ENCODE data around the gene TAPT1.
A peak's percentile ranks its signal among the peaks of the same experiment; 100 is the strongest.
"Not testable (repeated sequence)": the region's sequence is repeated elsewhere in the genome, so short reads cannot be mapped to it uniquely, and the experiment has no call there.

The TAPT1 gene

DNA sequence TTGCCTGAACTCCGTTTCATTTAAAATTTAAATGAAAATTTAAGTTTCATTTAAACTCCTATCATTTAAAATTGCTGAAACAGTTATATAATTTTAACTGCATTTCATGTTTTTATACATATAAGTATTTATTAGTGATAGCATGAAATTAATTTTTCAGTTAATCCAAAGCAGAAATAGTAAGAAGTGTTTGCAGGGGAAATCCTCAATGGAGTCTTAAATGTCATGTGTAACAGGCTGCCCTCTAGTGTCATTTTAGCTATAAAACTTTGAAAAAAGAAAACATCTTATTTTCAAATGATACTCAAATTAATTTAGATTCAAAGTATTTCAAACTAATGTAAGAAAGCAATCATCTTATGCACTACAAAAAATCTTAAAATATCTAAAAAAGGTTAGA, 27.2 kb downstream of the TAPT1 start:
- Histone ChIP-seq H3K27ac (ENCODE audit: low read depth, low read length) (no peak overlapping the region), H3K27me3 (ENCODE audit: control insufficient read depth in 1 of 2, insufficient read depth in 2 of 2, low read length in 2 of 2) (no peaks in the 10 kb centered on the region), H3K4me1 (ENCODE audit: control insufficient read depth in 1 of 2, insufficient read depth in 2 of 2, low read length in 2 of 2) (peaks cover 4 to 7% of the 10 kb centered on the region in 2 donors), H3K9ac (ENCODE audit: low read depth in 1 of 2, low read length in 2 of 2) (no peak overlapping the region), H3K4me3 (ENCODE audit: low read depth in 1 of 2, low read length in 2 of 2) (no peak overlapping the region), H3K9me3 (ENCODE audit: control insufficient read depth in 1 of 2, low read length in 2 of 2) (no peaks in the 10 kb centered on the region), H3K36me3 (ENCODE audit: control insufficient read depth in 1 of 2, insufficient read depth in 2 of 2, low read length in 2 of 2) (peaks cover 3 to 7% of the 10 kb centered on the region in 2 donors)

DNA sequence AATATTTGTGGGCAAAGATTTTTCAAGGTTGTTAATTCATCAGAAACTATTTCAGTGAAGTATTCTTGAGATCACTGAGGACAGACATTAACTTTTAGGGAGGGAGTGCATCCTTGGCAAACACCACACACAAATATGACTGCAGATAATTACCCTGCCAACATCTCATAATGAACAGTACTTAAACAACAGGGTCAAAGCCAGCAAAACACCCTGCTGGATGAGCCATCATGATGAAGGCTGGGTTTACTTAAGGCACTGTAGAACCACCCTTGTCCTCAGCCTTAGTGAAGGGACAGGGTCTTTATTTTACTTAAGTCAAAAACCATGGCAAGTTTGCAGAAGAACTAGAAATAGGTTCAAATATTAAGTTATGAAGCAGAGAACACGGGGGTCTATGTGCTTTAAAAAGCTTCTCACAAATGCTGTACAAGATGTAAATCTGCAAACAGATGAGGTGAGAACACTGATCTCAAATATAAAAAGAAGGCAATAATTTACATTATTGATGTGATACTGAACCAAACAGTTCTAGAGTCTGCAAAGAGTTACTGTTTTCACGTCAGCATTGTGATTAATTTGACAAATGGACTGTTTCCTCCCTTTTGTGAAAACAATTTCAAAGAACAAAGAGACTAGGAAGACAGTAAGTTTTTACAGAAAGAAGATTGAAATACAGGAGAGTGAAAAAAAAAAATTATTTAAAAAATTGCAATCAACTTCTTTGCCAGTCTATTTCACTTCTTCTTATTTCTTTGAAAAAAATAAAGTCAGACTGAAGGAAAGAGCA, 28.2 kb downstream of the TAPT1 start:
- Histone ChIP-seq H3K27ac (ENCODE audit: low read depth, low read length) (no peak overlapping the region), H3K9me3 (ENCODE audit: control insufficient read depth in 1 of 2, low read length in 2 of 2) (no peaks in the 10 kb centered on the region), H3K27me3 (ENCODE audit: control insufficient read depth in 1 of 2, insufficient read depth in 2 of 2, low read length in 2 of 2) (no peaks in the 10 kb centered on the region), H3K4me1 (ENCODE audit: control insufficient read depth in 1 of 2, insufficient read depth in 2 of 2, low read length in 2 of 2) (peaks cover 4 to 7% of the 10 kb centered on the region in 2 donors), H3K9ac (ENCODE audit: low read depth in 1 of 2, low read length in 2 of 2) (no peak overlapping the region), H3K36me3 (ENCODE audit: control insufficient read depth in 1 of 2, insufficient read depth in 2 of 2, low read length in 2 of 2) (peaks cover 3 to 5% of the 10 kb centered on the region in 2 donors), H3K4me3 (ENCODE audit: low read depth in 1 of 2, low read length in 2 of 2) (no peak overlapping the region)

DNA sequence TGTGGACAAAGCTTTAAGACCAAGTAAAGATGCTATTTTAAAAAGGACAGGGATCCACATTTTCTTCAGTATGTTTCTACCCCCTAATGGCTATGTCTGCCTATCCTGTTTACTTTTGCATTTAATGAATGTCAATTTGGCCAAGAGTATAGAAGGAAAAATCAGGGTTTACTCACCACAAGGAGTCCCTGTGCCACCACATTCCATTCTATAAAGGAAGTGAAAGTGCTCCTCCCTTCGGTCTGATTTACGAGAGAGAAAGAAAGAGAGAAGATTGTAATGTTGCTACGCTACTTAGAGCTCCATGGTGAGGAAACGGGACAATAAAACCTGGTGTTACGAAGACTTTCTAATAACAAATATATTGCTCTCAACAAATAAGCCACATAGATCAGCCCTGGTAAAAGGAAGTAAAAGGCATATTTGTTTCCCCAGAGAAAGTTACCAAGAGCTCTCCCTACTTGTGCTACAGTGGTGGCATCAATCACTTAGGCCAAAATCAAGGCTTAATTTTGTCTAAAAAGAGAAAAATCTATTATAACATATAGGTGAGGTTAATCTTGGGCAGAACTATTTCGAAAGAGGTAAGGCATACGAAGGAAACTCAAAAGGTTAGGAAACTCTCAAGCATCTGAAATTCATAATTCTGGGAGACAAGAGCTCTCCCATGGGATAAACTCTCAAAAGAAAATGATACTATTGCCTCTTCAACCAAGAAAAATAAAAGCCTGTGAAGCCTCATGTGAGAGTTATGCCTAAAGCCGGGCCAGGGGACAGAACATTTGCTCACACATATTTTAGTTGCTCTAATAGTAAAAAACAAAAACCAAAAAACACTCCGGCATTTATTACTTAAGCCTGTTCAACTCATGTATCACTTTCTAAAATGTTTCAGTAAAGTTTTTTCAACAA, 29.5 kb downstream of the TAPT1 start:
- peak overlapping the region; percentile 4 to 33 for H3K4me3 ChIP-seq (ENCODE audit: low read depth in 1 of 2, low read length in 2 of 2)
- peaks cover 1 to 5% of the 10 kb centered on the region in 2 donors for H3K36me3 ChIP-seq (ENCODE audit: control insufficient read depth in 1 of 2, insufficient read depth in 2 of 2, low read length in 2 of 2)
- H3K27me3 ChIP-seq (ENCODE audit: control insufficient read depth in 1 of 2, insufficient read depth in 2 of 2, low read length in 2 of 2): no peaks in the 10 kb centered on the region
- H3K9ac ChIP-seq (ENCODE audit: low read depth in 1 of 2, low read length in 2 of 2): peak overlapping the region; percentile 4 to 15
- peaks cover 4 to 7% of the 10 kb centered on the region in 2 donors for H3K4me1 ChIP-seq (ENCODE audit: control insufficient read depth in 1 of 2, insufficient read depth in 2 of 2, low read length in 2 of 2)
- no peaks in the 10 kb centered on the region for H3K9me3 ChIP-seq (ENCODE audit: control insufficient read depth in 1 of 2, low read length in 2 of 2)
- peak overlapping the region; percentile 26 for H3K27ac ChIP-seq (ENCODE audit: low read depth, low read length)

DNA sequence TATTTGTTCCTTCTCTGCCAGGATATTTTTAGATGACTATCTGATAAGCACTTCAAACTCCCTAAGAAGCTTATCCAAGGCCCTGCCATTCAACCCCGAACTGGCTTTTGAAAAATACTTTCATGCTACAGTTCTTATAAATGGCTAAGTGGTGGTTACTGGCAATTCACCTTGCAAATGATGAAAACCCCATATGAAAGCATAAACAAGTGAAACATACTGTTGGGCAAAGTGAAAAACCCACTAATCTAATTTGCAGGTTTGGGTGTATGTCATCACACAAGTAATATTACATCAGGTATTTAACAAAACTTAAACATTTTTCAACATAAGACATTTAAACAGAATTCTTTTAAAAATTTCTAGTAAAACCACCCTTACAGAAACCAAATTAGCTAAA, 31.1 kb downstream of the TAPT1 start:
- Histone ChIP-seq H3K4me3 (ENCODE audit: low read depth in 1 of 2, low read length in 2 of 2) (no peak overlapping the region), H3K4me1 (ENCODE audit: control insufficient read depth in 1 of 2, insufficient read depth in 2 of 2, low read length in 2 of 2) (peaks cover 4 to 7% of the 10 kb centered on the region in 2 donors), H3K27ac (ENCODE audit: low read depth, low read length) (no peak overlapping the region), H3K27me3 (ENCODE audit: control insufficient read depth in 1 of 2, insufficient read depth in 2 of 2, low read length in 2 of 2) (no peaks in the 10 kb centered on the region), H3K36me3 (ENCODE audit: control insufficient read depth in 1 of 2, insufficient read depth in 2 of 2, low read length in 2 of 2) (peaks cover 6 to 11% of the 10 kb centered on the region in 2 donors), H3K9ac (ENCODE audit: low read depth in 1 of 2, low read length in 2 of 2) (no peak overlapping the region), H3K9me3 (ENCODE audit: control insufficient read depth in 1 of 2, low read length in 2 of 2) (no peaks in the 10 kb centered on the region)

DNA sequence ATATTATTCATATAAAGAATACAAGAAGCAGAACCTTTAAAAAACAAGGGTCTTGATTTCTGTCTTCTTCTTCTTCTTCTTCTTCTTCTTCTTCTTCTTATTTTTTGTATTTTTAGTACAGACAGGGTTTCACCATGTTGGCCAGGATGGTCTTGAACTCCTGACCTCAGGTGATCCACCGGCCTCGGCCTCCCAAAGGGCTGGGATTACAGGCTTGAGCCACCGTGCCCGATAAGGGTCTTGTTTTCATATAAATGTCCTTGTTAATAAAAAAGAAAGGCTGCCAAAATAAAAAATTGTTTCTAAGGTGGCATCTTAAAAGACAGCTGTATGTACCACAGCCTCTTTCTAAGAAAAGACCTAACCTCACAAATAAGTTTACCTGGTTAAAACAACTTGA, 31.5 kb downstream of the TAPT1 start:
- H3K27me3 ChIP-seq (ENCODE audit: control insufficient read depth in 1 of 2, insufficient read depth in 2 of 2, low read length in 2 of 2); H3K27ac ChIP-seq (ENCODE audit: low read depth, low read length); H3K9ac ChIP-seq (ENCODE audit: low read depth in 1 of 2, low read length in 2 of 2); H3K4me3 ChIP-seq (ENCODE audit: low read depth in 1 of 2, low read length in 2 of 2); H3K4me1 ChIP-seq (ENCODE audit: control insufficient read depth in 1 of 2, insufficient read depth in 2 of 2, low read length in 2 of 2); H3K9me3 ChIP-seq (ENCODE audit: control insufficient read depth in 1 of 2, low read length in 2 of 2): not testable (repeated sequence)
- H3K36me3 ChIP-seq (ENCODE audit: control insufficient read depth in 1 of 2, insufficient read depth in 2 of 2, low read length in 2 of 2): peaks cover 8 to 16% of the 10 kb centered on the region in 2 donors

DNA sequence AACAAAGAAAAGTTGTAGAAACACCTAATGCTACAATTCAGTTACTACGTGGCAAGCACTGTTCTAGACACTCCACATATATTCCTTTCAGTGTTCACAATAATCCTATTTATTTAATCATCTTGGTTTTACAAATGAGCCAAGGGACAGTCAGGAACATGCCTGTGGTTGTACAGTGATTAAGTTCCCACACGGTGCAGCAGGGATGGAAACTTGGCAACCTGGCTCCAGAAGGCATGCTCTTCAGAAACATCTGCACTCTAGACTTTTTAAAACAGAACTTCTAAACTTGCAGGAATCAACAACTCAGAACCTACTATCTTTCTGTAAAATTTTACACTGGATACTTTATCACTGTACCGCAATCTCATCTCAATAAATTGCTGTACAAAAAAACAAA, 32.1 kb downstream of the TAPT1 start:
- no peaks in the 10 kb centered on the region for H3K27me3 ChIP-seq (ENCODE audit: control insufficient read depth in 1 of 2, insufficient read depth in 2 of 2, low read length in 2 of 2)
- H3K27ac ChIP-seq (ENCODE audit: low read depth, low read length): no peak overlapping the region
- peaks cover 14 to 21% of the 10 kb centered on the region in 2 donors for H3K36me3 ChIP-seq (ENCODE audit: control insufficient read depth in 1 of 2, insufficient read depth in 2 of 2, low read length in 2 of 2)
- peaks cover 4 to 7% of the 10 kb centered on the region in 2 donors for H3K4me1 ChIP-seq (ENCODE audit: control insufficient read depth in 1 of 2, insufficient read depth in 2 of 2, low read length in 2 of 2)
- no peak overlapping the region for H3K9ac ChIP-seq (ENCODE audit: low read depth in 1 of 2, low read length in 2 of 2)
- H3K4me3 ChIP-seq (ENCODE audit: low read depth in 1 of 2, low read length in 2 of 2): no peak overlapping the region
- H3K9me3 ChIP-seq (ENCODE audit: control insufficient read depth in 1 of 2, low read length in 2 of 2): no peaks in the 10 kb centered on the region

DNA sequence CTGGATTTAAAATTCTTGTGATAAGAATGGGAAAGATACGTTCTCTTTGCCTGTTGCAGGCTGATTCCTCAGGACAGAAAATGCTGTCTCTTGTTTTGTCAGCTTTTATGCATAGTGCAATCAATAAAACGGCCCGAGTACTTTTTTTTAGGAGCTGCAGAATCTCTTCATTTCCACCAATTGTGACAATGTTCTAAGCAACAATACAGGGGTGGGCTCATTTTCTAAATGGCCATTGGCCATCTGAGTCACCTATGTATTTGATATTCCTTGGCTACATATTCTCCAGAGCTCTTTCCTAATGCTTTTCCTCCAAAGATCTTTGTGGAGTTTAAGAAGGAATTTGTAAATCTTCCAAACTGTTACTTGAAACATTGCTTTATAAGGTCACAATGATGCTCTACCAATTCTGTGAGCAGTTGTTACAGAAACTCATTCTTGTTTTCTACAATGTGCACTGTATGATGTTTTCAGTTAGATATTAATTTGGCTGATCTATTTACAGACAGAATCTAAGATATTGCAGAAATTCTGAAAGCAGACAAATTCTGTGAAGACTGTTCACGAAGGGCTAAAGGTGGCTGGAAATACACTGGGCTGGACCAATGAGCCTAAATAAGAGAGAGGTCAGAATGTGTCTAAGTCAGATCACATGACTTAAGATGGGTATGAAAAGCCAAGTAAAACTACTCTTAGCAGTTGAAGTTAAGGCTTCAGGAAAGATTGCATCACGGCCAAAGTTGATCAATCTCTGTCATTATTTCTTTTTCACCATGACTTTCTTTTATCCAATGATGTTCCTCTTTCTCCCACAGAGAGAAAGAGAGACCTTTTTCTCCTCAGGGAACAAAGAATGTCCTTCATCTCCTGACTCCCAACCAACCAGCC, 33.4 kb downstream of the TAPT1 start:
- H3K27me3 ChIP-seq (ENCODE audit: control insufficient read depth in 1 of 2, insufficient read depth in 2 of 2, low read length in 2 of 2): no peaks in the 10 kb centered on the region
- H3K27ac ChIP-seq (ENCODE audit: low read depth, low read length): no peak overlapping the region
- peaks cover 14 to 22% of the 10 kb centered on the region in 2 donors for H3K36me3 ChIP-seq (ENCODE audit: control insufficient read depth in 1 of 2, insufficient read depth in 2 of 2, low read length in 2 of 2)
- H3K4me3 ChIP-seq (ENCODE audit: low read depth in 1 of 2, low read length in 2 of 2): no peak overlapping the region
- H3K9ac ChIP-seq (ENCODE audit: low read depth in 1 of 2, low read length in 2 of 2): no peak overlapping the region
- H3K9me3 ChIP-seq (ENCODE audit: control insufficient read depth in 1 of 2, low read length in 2 of 2): no peaks in the 10 kb centered on the region
- H3K4me1 ChIP-seq (ENCODE audit: control insufficient read depth in 1 of 2, insufficient read depth in 2 of 2, low read length in 2 of 2): peaks cover 4 to 7% of the 10 kb centered on the region in 2 donors

DNA sequence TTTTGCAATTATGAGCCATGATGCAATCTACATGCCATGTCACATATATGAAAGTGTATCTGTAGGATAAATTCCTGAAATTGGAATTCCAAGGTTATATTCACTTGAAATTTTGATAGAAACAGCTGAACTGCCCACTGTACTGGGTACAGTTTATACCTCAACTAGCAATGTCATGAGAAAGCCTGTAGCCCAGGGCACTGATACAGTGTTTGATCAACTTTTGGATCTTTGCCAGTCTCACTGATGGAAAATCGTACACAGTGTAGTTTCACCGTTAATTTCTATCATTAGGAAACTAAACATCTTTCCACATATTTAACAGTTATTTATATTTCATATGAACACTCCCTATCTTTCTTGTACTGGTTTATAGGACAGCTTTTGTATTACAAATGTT, 34.2 kb downstream of the TAPT1 start:
- Histone ChIP-seq H3K4me3 (ENCODE audit: low read depth in 1 of 2, low read length in 2 of 2) (no peak overlapping the region), H3K9me3 (ENCODE audit: control insufficient read depth in 1 of 2, low read length in 2 of 2) (no peaks in the 10 kb centered on the region), H3K27ac (ENCODE audit: low read depth, low read length) (no peak overlapping the region), H3K4me1 (ENCODE audit: control insufficient read depth in 1 of 2, insufficient read depth in 2 of 2, low read length in 2 of 2) (peaks cover 4 to 5% of the 10 kb centered on the region in 2 donors), H3K36me3 (ENCODE audit: control insufficient read depth in 1 of 2, insufficient read depth in 2 of 2, low read length in 2 of 2) (peaks cover 14 to 22% of the 10 kb centered on the region in 2 donors), H3K27me3 (ENCODE audit: control insufficient read depth in 1 of 2, insufficient read depth in 2 of 2, low read length in 2 of 2) (no peaks in the 10 kb centered on the region), H3K9ac (ENCODE audit: low read depth in 1 of 2, low read length in 2 of 2) (no peak overlapping the region)

DNA sequence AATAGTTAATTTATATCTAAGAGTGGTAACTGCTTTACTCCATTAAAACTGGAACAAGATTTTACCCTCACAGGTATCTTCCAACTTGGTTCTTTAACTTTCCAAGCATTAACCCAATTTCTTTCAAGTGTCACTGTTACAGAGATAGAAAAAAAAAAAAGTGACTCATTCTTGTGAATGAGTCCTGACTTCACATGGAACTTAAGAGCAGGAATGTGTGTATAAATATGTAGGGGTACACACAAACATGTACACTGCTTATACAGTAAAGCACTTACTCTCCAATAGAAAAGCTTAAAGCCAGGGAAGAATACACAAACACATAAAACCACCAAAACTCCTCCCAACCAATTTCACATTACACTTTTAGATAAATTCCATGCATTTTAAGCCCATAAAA, 38.8 kb downstream of the TAPT1 start:
- no peak overlapping the region for H3K9ac ChIP-seq (ENCODE audit: low read depth in 1 of 2, low read length in 2 of 2)
- H3K27me3 ChIP-seq (ENCODE audit: control insufficient read depth in 1 of 2, insufficient read depth in 2 of 2, low read length in 2 of 2): no peaks in the 10 kb centered on the region
- no peaks in the 10 kb centered on the region for H3K4me1 ChIP-seq (ENCODE audit: control insufficient read depth in 1 of 2, insufficient read depth in 2 of 2, low read length in 2 of 2)
- H3K27ac ChIP-seq (ENCODE audit: low read depth, low read length): no peak overlapping the region
- peaks cover 27 to 32% of the 10 kb centered on the region in 2 donors for H3K36me3 ChIP-seq (ENCODE audit: control insufficient read depth in 1 of 2, insufficient read depth in 2 of 2, low read length in 2 of 2)
- H3K4me3 ChIP-seq (ENCODE audit: low read depth in 1 of 2, low read length in 2 of 2): no peak overlapping the region
- no peaks in the 10 kb centered on the region for H3K9me3 ChIP-seq (ENCODE audit: control insufficient read depth in 1 of 2, low read length in 2 of 2)
